Measurements from ENCODE around the gene GUSB. TPM values are rescaled to one million over a fixed set of nuclear protein-coding genes. Genes with fewer than 3 reads are reported as not detected.
"Not testable (repeated sequence)": the region's sequence is repeated elsewhere in the genome, so short reads cannot be mapped to it uniquely, and the experiment has no call there.

Gene GUSB
- total and polyA plus RNA-seq, 2 experiments from 2014 or later: 33.6 to 47.0 TPM

- H3K9me2 ChIP-seq (ENCODE audit: insufficient read depth): no peaks in the 10 kb centered on the region
- no peaks in the 10 kb centered on the region for H4K20me1 ChIP-seq (replicated peaks; ENCODE audit: insufficient read depth)
- Mint-ChIP-seq H3K27ac (no peak overlapping the region), H3K36me3 (ENCODE audit: low read depth) (no peaks in the 10 kb centered on the region), H3K27me3 (ENCODE audit: insufficient read depth, low read depth, poor library complexity) (no peaks in the 10 kb centered on the region), H3K4me1 (no peaks in the 10 kb centered on the region), H3K9me3 (no peaks in the 10 kb centered on the region), H3K4me3 (no peak overlapping the region)
- DNase-seq (ENCODE audit: low spot score) (no peak), ATAC-seq (no peak)
- no peaks in the 10 kb centered on the region for H3K27me3 ChIP-seq (ENCODE audit: insufficient read depth)
- H3F3A ChIP-seq (replicated peaks; ENCODE audit: low read depth): no peaks in the 10 kb centered on the region
- no peaks in the 10 kb centered on the region for H3K79me2 ChIP-seq (replicated peaks; ENCODE audit: insufficient read depth)
- no peak overlapping the region for H3K4me3 ChIP-seq
- no peaks in the 10 kb centered on the region for H3K4me1 ChIP-seq (ENCODE audit: insufficient read depth)
- H3K4me2 ChIP-seq: no peak overlapping the region
- H2AFZ ChIP-seq: no peak overlapping the region
- no peak overlapping the region for H3K27ac ChIP-seq (ENCODE audit: low read depth)
- TF ChIP-seq NANOG (IDR thresholded peaks at IDR 0.05; ENCODE audit: borderline replicate concordance) (no peak), ZNF462 (CRISPR knock-in tag; IDR thresholded peaks at IDR 0.05) (no peak), JUNB (IDR thresholded peaks at IDR 0.05; ENCODE audit: unreplicated experiment) (no peak), EZH2phosphoT487 (IDR thresholded peaks at IDR 0.05; ENCODE audit: unreplicated experiment) (no peak), ZNF331 (CRISPR knock-in tag; IDR thresholded peaks at IDR 0.05; ENCODE audit: low read depth) (no peak), POLR2AphosphoS5 (IDR thresholded peaks at IDR 0.05; ENCODE audit: low read depth) (no peak), ZNF114 (CRISPR knock-in tag; IDR thresholded peaks at IDR 0.05) (no peak)
- no peaks in the 10 kb centered on the region for H3K36me3 ChIP-seq (ENCODE audit: insufficient read depth)
Observed at GRCh38 chr7:65992526-65992925, 10.5 kb upstream of the GUSB start.

GRCh38 chr7:65991829-65992228, 9.8 kb upstream of the GUSB start:
- H3K9me2 ChIP-seq (ENCODE audit: insufficient read depth); H3K27me3 Mint-ChIP-seq (ENCODE audit: insufficient read depth, low read depth, poor library complexity); H3K79me2 ChIP-seq (replicated peaks; ENCODE audit: insufficient read depth); H3K36me3 ChIP-seq (ENCODE audit: insufficient read depth); H3K4me3 Mint-ChIP-seq; H3K4me3 ChIP-seq; DNase-seq (ENCODE audit: low spot score); H3K27me3 ChIP-seq (ENCODE audit: insufficient read depth); ATAC-seq; H3K27ac Mint-ChIP-seq; H3K4me1 Mint-ChIP-seq; H3K4me1 ChIP-seq (ENCODE audit: insufficient read depth); H3K9me3 Mint-ChIP-seq; H3F3A ChIP-seq (replicated peaks; ENCODE audit: low read depth); H4K20me1 ChIP-seq (replicated peaks; ENCODE audit: insufficient read depth); H3K27ac ChIP-seq (ENCODE audit: low read depth); H3K4me2 ChIP-seq; H2AFZ ChIP-seq; H3K36me3 Mint-ChIP-seq (ENCODE audit: low read depth): not testable (repeated sequence)

Data from GM23338 (cell line).